HG02678 (cell line): ENCODE data around the gene PEX7.
A peak's percentile ranks its signal among the peaks of the same experiment; 100 is the strongest.
"Not testable (repeated sequence)": the region's sequence is repeated elsewhere in the genome, so short reads cannot be mapped to it uniquely, and the experiment has no call there.

Source experiments
- ATAC-seq: cut with Tn5 transposase; IDR thresholded peaks from one replicate; pipeline ENCODE4 v1.9.1; 2021; ENCODE audit warnings: mild to moderate bottlenecking, moderate library complexity; ENCODE audit not compliant: unreplicated experiment

PEX7 gene, protein sequence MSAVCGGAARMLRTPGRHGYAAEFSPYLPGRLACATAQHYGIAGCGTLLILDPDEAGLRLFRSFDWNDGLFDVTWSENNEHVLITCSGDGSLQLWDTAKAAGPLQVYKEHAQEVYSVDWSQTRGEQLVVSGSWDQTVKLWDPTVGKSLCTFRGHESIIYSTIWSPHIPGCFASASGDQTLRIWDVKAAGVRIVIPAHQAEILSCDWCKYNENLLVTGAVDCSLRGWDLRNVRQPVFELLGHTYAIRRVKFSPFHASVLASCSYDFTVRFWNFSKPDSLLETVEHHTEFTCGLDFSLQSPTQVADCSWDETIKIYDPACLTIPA

GRCh38 chr6:136822376-136823127, at the start of gene PEX7:
PEX7 (plus strand) TSS chr6:136822592; CDS start chr6:136822666, 74 bp downstream.
- peak; percentile 94 for ATAC-seq

DNA sequence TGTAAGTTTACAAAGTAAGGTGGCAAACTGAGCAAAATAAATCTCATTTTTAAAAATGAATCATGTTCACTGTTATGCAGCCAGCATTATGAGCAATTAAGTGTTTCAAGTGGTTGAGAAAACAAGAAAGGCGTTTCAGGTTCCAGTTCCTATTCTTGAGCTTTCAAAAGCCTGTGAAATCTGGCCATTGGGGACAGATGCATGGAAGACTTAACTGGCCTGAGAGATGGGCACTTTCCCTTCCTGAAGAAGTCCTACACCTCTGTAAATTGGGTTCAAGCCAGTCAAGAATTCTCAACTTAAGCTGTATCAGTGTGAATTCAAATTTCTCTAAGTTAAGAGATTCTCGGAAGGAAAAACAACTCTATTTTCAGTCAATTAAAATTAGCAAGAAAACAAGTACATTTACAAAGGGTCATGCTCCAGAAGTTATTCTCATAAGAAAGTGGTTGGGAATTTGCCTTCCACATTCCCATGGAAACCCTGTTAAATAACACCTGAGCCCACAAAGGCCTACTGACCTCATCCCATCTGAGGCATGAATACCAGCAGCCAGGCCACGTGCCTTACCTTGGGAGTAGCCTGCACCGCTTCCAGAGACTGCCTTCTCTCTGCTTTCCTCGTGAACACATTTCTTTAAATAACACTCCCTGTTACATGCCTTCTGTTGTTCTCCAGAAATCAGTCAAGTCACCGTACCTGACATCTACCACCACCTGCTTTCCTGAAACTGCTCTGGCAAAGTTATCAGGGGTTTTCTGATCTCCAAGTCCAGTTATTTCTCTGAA, 49.5 kb upstream of the PEX7 start:
- peak; percentile 76 for ATAC-seq

DNA sequence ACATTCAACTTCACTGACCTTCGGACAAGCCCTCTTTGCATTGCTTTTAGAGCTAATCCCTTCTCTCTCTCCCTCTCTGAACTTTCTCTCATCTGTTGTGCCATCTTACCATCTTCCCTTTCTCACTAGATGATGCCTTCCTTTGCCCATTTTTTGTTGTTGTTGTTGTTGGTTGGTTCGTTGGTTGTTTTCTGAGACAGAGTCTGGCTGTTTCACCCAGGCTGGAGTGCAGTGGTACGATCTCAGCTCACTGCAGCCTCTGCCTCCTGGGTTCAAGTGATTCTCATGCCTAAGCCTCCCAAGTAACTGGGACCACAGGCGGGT, 49.0 kb upstream of the PEX7 start:
- ATAC-seq: no peak

DNA sequence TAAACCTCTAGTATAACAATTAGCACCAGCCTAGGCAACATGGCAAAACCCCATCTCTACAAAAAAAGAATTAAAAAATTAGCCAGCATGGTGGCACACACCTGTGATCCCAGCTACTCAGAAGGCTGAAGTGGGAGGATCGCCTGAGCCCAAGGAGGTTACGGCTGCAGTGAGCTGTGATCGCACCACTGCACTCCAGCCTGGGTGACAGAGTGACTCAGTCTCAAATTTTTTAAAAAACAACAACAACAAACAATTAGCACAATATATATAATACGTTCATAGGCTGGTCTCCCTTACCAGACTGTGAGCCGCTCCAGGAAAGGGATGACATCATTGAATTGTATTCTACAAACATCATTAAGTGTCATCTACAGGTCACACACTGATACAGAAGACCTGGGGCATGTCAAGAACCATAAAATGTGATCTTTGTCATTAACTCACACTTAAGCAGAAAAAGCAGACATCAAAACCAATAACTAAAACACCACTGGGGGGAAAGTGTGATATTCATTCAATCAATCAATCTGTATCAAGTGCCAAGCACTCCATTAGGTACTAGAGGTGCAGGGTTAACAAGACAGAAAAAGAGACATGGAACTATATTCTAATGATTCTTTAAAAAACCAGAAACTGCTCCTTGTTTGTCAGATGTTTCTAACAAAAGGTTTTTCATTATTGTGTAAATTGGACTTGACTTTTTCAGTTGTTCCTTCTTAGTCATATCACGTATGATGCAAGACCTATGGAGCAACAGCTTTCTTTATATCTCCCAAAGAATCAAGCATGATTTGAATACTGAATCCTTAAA, 48.0 kb upstream of the PEX7 start:
- ATAC-seq: no peak

DNA sequence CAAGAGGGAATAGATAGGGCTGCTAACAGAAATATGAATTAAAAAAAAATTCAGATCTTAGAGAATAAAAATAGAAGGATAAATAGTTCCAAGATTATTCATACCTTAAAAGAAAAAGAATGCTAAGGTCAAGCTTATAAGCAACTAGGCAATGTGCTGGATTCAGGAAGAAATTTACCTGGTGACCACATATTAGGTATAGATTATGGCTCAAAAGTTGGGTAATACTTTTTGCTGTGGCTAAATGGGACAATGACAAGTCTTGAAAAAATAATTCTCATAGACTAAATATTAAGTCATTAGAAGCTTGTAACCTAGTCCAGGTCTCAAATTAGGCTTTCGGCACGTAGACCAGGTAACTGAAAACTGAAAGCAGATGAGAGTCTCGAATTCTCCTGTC, 47.3 kb upstream of the PEX7 start:
- ATAC-seq: no peak

DNA sequence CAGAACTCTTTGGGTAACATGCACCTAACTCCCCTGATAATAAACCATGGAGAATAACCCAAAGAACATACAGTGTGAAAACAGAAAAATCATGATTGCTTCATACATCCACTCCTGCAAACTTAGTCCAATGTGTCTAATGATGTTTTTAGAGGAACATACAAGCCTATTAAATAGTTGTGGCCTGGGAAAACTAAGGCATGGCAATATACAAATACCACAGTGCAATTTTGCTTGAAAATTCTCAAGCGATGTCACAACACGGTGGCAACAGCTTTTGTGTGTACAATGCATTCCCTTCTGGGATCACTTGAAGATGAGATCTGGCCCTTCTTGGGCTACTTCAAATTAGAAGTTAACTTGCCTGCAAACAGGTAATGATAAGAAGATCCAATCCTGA, 46.8 kb upstream of the PEX7 start:
- no peak for ATAC-seq

GRCh38 chr6:136777651-136778050, 44.7 kb upstream of the PEX7 start:
- no peak for ATAC-seq

DNA sequence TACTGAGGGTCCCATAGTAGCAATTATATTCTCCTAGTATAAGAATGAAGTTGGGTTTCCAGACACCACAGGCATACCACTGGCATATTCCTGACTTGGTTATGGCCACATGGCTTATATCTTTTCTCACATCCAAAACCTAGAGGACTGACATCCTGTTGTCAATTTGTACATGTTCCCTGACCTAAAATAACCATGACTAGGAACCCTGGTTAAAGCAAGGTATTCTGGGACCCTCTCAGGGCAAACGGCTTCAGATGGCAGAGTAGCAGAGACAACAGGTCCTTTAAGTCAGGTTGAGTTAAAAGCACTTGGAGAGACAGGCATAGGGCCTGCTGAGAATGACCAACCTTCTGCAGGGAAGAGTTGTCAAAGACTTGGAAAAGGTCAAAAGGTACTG, 42.7 kb upstream of the PEX7 start:
- no peak for ATAC-seq

- no peak for ATAC-seq
Observed at GRCh38 chr6:136780972-136781371, 41.4 kb upstream of the PEX7 start.

DNA sequence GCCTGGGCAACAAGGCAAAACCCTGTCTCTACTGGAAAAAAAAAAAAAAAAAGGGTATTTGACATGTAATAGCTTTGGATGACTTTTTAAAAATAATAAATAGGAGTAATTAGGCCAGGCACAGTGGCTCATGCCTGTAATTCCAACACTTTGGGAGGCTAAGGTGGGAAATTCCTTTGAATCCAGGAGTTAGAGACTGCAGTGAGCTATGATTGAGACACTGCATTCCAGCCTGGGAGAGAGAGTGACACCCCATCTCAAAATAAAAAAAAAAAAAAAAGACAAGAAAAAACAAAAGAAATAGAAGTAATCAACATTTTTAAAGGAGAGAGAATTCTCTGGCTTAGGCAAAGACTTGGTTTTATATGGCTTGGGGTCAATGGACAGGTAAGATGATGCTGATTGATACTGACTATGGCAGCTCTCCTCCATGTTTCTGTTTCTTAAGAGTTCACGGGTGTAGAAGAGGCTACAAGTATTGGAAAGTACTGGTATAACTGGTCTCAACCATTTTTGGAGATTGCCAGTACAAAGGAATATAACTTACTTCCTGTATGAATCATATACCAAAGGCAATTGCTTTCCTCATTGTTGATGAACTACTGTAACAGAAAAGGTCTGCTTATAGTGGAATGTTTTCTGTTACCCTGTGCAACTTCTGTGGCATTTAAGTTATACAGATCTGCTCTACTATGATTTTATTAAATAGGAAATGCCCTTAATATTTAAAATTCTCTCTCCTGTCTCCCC, 40.2 kb upstream of the PEX7 start:
- ATAC-seq: no peak

GRCh38 chr6:136783021-136783420, 39.4 kb upstream of the PEX7 start:
- ATAC-seq: no peak

DNA sequence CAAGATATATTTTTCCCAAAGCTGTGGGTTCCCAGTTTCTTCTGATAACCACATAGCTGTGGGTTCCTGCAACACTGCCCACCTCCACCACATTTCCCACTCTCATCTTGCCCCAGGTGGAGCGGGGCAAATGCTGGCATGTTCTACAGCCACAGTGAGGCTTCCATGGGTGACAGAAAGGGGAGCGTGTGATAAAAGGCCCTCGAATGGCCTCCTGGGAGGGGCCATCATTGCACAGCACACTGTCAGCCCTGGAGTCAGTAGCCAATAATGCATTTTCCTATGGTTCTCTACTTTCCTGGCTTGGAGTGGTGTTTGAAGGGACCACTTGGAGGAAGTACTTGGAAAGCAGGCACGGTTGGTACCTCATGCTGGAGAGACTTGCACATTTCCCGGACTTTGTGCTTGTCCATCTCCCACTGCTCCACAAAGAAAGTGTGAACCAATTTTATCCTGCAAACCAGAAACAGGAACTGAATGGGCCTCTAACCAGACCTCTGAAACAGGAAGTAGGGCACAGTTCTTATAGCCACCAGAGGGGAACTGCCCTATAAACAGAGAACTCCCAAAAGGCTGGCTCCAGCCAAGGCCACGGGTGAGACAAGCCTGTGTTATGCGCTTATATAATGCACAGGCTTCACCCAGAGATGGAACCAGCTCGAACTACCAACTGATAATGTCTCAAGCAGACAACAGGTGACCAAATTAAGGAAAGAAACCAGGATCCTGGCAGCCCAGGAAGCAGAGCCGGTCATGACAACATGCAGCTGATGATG, 38.7 kb upstream of the PEX7 start:
- ATAC-seq: peak; percentile 72

GRCh38 chr6:136784271-136784664, 38.1 kb upstream of the PEX7 start:
- no peak for ATAC-seq

DNA sequence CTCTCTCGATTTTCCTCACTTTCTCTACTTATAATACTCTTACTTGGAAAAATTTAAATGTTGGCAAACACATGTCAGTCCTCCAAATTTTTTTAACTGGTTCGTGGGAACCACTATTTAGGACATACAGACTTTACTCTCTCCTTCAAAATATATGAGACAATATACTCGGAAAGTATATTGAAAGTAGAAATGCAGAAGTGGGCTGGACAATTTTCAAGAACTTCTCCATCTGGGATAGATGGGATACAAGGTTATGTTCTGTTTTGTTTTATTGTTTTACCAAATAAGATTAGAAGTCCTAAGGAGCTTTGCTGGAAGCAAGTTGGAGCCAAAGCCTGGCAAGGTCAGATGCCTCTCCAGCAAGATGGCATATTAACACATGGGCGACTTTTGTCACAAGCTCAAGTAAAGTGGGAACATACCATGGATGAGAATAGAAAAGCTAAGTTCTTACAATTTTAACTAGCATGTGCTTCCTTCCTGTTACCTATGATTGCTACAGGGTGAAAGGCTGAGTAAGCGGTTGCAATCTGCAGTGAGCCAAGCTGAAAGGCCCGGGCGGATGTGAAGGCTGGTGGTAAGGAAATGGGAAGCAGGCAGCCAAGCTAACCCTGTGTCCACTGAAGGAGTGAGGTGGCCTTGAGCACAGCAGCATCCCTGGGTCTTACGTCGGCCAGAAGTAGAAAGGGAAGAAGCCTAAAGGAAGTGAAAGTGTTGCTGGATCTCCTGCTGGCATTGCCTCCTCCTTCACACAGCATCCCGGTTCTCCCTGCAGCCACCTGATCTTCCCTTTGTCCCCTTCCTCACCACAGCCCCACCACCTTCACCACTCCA, 37.3 kb upstream of the PEX7 start:
- ATAC-seq: peak; percentile 34

DNA sequence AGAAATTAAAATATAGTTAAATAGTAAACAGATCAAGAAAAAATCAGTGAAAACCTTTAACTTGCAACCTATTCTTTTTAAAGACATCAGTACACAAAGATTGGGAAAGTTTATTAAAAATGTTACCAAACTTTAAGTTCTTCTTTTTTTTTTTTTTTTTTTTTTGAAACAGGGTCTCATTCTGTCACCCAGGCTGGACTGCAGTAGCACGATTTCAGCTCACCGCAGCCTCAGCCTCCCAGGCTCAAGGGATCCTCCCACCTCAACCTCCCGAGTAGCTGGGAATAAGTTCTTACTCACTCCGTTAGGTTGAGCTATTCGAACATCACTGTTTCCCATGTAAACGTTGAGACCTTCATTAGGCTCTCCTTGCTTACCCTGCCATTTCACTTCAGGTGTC, 35.7 kb upstream of the PEX7 start:
- ATAC-seq: no peak

- ATAC-seq: no peak
Observed at GRCh38 chr6:136787726-136788068, 34.7 kb upstream of the PEX7 start.

GRCh38 chr6:136788069-136788902, 34.1 kb upstream of the PEX7 start:
- no peak for ATAC-seq

- ATAC-seq: not testable (repeated sequence)
Observed at GRCh38 chr6:136789440-136789839, 33.0 kb upstream of the PEX7 start.
